ENCODE measurements around the gene CTF1.

- TF ChIP-seq GATA2 (IDR thresholded peaks at IDR 0.05; ENCODE audit: low read depth, low read length), result no peak
- TF ChIP-seq GATA3 (IDR thresholded peaks at IDR 0.05; ENCODE audit: low read depth, low read length), result no peak
These were observed 52.5 kb downstream of the CTF1 start, which contains the start of gene ORAI3 for GRCh38 chr16:30948667-30949649.
